PC-3 (cell line): ENCODE data around the gene RRM2.

Experiments used
- CTCF ChIP-seq: fragments of 300-600 bp; sonication (generic); conservative IDR thresholded peaks from 2 replicates; pipeline ENCODE4 v1.5.1; 2017; ENCODE audit warnings: antibody characterized with exemption, low read depth, mild to moderate bottlenecking, low read length
- EZH2 ChIP-seq: fragments of 300-600 bp; sonication (generic); IDR thresholded peaks from one replicate; pipeline ENCODE4 v1.6.1; 2017; ENCODE audit warnings: antibody characterized with exemption, mild to moderate bottlenecking, low read length; ENCODE audit not compliant: unreplicated experiment
- EZH2phosphoT487 ChIP-seq: fragments of 300-600 bp; sonication (generic); IDR thresholded peaks from 2 replicates; pipeline ENCODE4 v1.6.1; 2018; ENCODE audit warnings: mild to moderate bottlenecking, antibody characterized with exemption, low read length, borderline replicate concordance

DNA sequence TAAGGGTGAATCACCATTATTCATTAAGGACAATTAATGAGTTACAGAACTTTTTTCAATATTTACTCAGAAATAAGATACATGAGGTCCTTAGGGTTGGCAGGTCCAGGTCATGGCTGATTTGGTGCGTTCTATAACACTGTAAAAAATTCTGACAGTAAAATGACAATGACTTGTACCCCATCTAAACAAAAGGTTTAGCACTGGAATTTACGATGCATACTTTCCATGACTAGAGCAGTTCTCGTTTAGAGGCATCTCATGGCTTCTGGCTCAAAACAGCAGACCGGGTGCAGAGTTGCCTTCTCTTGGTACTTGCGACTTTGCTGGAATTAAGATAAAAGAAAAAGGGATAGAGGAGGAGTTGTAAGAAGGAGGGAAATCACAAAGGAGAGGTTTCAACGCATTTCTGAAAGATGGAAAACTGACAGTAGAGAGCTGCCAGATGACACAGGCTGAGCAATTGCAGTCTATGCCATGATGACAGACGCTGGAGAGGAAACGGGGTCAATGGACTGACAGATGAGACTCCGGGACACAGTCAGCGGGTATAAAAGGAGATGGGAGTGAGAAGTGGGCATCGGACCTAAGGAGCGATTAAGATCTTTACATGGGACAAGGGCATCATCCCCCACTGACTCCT lies 38.2 kb upstream of the RRM2 start:
- no peak for TF ChIP-seq CTCF
- no peak for TF ChIP-seq EZH2
- TF ChIP-seq EZH2phosphoT487: no peak
